HFF-Myc (cell line): ENCODE data around the gene METTL23.

Experiments used
- DNase-seq: peaks from one replicate; pipeline ENCODE4 v3.0.0-alpha.2; 2011; ENCODE audit warnings: low read depth; ENCODE audit errors: extremely low read depth
- H3K4me3 ChIP-seq: replicated peaks from 2 replicates; pipeline ENCODE4 v1.5.1; 2011; ENCODE audit warnings: low read depth, mild to moderate bottlenecking, control low read depth, low read length
- CTCF ChIP-seq: IDR thresholded peaks from 2 replicates; pipeline ENCODE4 v1.5.1; 2012; ENCODE audit warnings: mild to moderate bottlenecking, low read depth, low read length, control low read depth; ENCODE audit errors: missing control alignments

The METTL23 gene

GRCh38 chr17:76747716-76748363 is 21.2 kb downstream of the METTL23 start:
- H3K4me3 ChIP-seq: no peak overlapping the region
- DNase-seq: no peak
- no peak for TF ChIP-seq CTCF

- no peak for DNase-seq
- no peak overlapping the region for H3K4me3 ChIP-seq
- TF ChIP-seq CTCF: no peak
These were observed 22.0 kb downstream of the METTL23 start for GRCh38 chr17:76748657-76749056.

GRCh38 chr17:76751416-76751993 is 24.9 kb downstream of the METTL23 start:
- H3K4me3 ChIP-seq: no peak overlapping the region
- no peak for DNase-seq
- TF ChIP-seq CTCF: no peak

- no peak for DNase-seq
- H3K4me3 ChIP-seq: no peak overlapping the region
- no peak for TF ChIP-seq CTCF
These were observed 25.4 kb downstream of the METTL23 start for GRCh38 chr17:76752006-76752405.

- H3K4me3 ChIP-seq: no peak overlapping the region
- no peak for TF ChIP-seq CTCF
- no peak for DNase-seq
These were observed 26.7 kb downstream of the METTL23 start for GRCh38 chr17:76753061-76753961.

GRCh38 chr17:76755285-76755684 is 28.6 kb downstream of the METTL23 start:
- H3K4me3 ChIP-seq: no peak overlapping the region
- DNase-seq: no peak
- TF ChIP-seq CTCF: no peak
